HepG2 (cell line): ENCODE measurements around the gene DPP6. TPM values are rescaled to one million over a fixed set of nuclear protein-coding genes. Genes with fewer than 3 reads are reported as not detected.
A peak's percentile ranks its signal among the peaks of the same experiment; 100 is the strongest.

Experiments used
- CHD2 ChIP-seq: IDR thresholded peaks from 2 replicates; pipeline ENCODE4 v1.6.1; 2011; ENCODE audit warnings: low read depth, low read length, improper control_type of control experiment
- E2F5 ChIP-seq: sonication (generic); formaldehyde crosslinking; conservative IDR thresholded peaks from 2 replicates; pipeline ENCODE4 v1.4.0; 2020; ENCODE audit warnings: missing genetic modification reagents
- EED ChIP-seq: sonication (generic); formaldehyde crosslinking; IDR thresholded peaks from 2 replicates; pipeline ENCODE4 v1.5.0; 2020; ENCODE audit warnings: mild to moderate bottlenecking, missing genetic modification reagents
- EZH2 ChIP-seq: conservative IDR thresholded peaks from 2 replicates; pipeline ENCODE4 v1.6.1; 2012; ENCODE audit warnings: mild to moderate bottlenecking, low read depth, low read length, moderate library complexity
- FOXO4 ChIP-seq: sonication (generic); formaldehyde crosslinking; conservative IDR thresholded peaks from 2 replicates; pipeline ENCODE4 v1.8.1; 2023; ENCODE audit warnings: missing genetic modification reagents
- HMGXB4 ChIP-seq, 2 experiments: sonication (generic) in 1 of 2; formaldehyde crosslinking in 1 of 2; IDR thresholded peaks; 2 replicates each; pipeline versions ENCODE4 v1.4.0 to v1.6.1; 2018 to 2020; ENCODE audit warnings: missing genetic modification reagents in 2 of 2, borderline replicate concordance in 1 of 2, low read depth in 1 of 2, mild to moderate bottlenecking in 1 of 2, missing biosample characterization in 1 of 2
- JUNB ChIP-seq: sonication (generic); formaldehyde crosslinking; IDR thresholded peaks from 2 replicates; pipeline ENCODE4 v1.8.0; 2022; ENCODE audit warnings: missing genetic modification reagents, mild to moderate bottlenecking, borderline replicate concordance
- KLF12 ChIP-seq: sonication (generic); formaldehyde crosslinking; IDR thresholded peaks from 2 replicates; pipeline ENCODE4 v1.4.0; 2020; ENCODE audit warnings: missing genetic modification reagents, borderline replicate concordance
- MTERF4 ChIP-seq: sonication (generic); formaldehyde crosslinking; IDR thresholded peaks from 2 replicates; pipeline ENCODE4 v1.8.0; 2023; ENCODE audit warnings: mild to moderate bottlenecking, missing genetic modification reagents
- POGK ChIP-seq: sonication (generic); formaldehyde crosslinking; conservative IDR thresholded peaks from 2 replicates; pipeline ENCODE4 v1.8.0; 2022; ENCODE audit warnings: mild to moderate bottlenecking, moderate library complexity, missing genetic modification reagents
- SMAD1 ChIP-seq: sonication (generic); formaldehyde crosslinking; IDR thresholded peaks from 2 replicates; pipeline ENCODE4 v1.4.0; 2020; ENCODE audit warnings: missing genetic modification reagents, low read depth, mild to moderate bottlenecking, borderline replicate concordance
- SNRNP70 ChIP-seq: fragments of 200-400 bp; formaldehyde crosslinking; IDR thresholded peaks from 2 replicates; pipeline ENCODE4 v1.6.1; 2017; ENCODE audit warnings: mild to moderate bottlenecking, low read depth, low read length, moderate library complexity
- ZNF136 ChIP-seq: sonication (generic); formaldehyde crosslinking; IDR thresholded peaks from 2 replicates; pipeline ENCODE4 v1.8.1; 2022; ENCODE audit warnings: low read depth, mild to moderate bottlenecking, moderate library complexity, missing genetic modification reagents
- ZNF331 ChIP-seq: sonication (generic); formaldehyde crosslinking; IDR thresholded peaks from 2 replicates; pipeline ENCODE4 v1.4.0; 2020; ENCODE audit warnings: missing genetic modification reagents
- ZNF484 ChIP-seq: sonication (generic); formaldehyde crosslinking; IDR thresholded peaks from 2 replicates; pipeline ENCODE4 v1.5.1; 2020; ENCODE audit warnings: mild to moderate bottlenecking, low read depth, missing genetic modification reagents, borderline replicate concordance
- ZNF792 ChIP-seq: IDR thresholded peaks from 2 replicates; pipeline ENCODE4 v1.6.1; 2016
- ZNF841 ChIP-seq: sonication (generic); formaldehyde crosslinking; IDR thresholded peaks from 2 replicates; pipeline ENCODE4 v1.8.1; 2023; ENCODE audit warnings: missing genetic modification reagents, borderline replicate concordance
- ZSCAN20 ChIP-seq: sonication (generic); formaldehyde crosslinking; IDR thresholded peaks from 2 replicates; pipeline ENCODE4 v1.4.0; 2020; ENCODE audit warnings: missing genetic modification reagents, mild to moderate bottlenecking, borderline replicate concordance
- polyA plus RNA-seq, 8 experiments: library from polyadenylated mRNA; depleted of rRNA in 3 of 8; stranded (reverse) in 7 of 8; unstranded in 1 of 8; fragments of >200 nt; fragmentation: Illumina TruSeq in 4 of 8; extraction: Trizol in 4 of 8; gene quantifications; 2 replicates each; pipeline versions ENCODE4 v1.2.1 to v1.2.3, GENCODE V29; 2011 to 2016; ENCODE audit warnings: low read depth in 4 of 8, missing spikeins in 1 of 8, mixed read lengths in 1 of 8; ENCODE audit not compliant: insufficient read depth in 1 of 8
- total RNA-seq, 5 experiments: library from RNA; depleted of rRNA; stranded (reverse); fragments of >200 nt; fragmentation: Illumina TruSeq; extraction: Trizol; gene quantifications; 2 replicates each; pipeline ENCODE4 v1.2.3, GENCODE V29; 2016; ENCODE audit warnings: low read depth in 1 of 5
- TF ChIP-seq, protein P1 (sequence below), 2 experiments: fragments of 450-650 bp in 1 of 2; sonication (generic) in 1 of 2; formaldehyde crosslinking; IDR thresholded peaks; 2 replicates each; pipeline versions ENCODE4 v1.5.0 to v1.8.0; 2020 to 2022; ENCODE audit warnings: mild to moderate bottlenecking in 1 of 2, missing genetic modification reagents in 1 of 2
- TF ChIP-seq, protein P2 (sequence below): sonication (generic); formaldehyde crosslinking; IDR thresholded peaks from 2 replicates; pipeline ENCODE4 v1.4.0; 2020; ENCODE audit warnings: mild to moderate bottlenecking, missing genetic modification reagents

The DPP6 gene
- total and polyA plus RNA-seq, 2 of the 13 experiments (the other 11 are each of a cell fraction or from before 2014, with no cell fraction given) = not detected

- TF ChIP-seq, protein P1, sequence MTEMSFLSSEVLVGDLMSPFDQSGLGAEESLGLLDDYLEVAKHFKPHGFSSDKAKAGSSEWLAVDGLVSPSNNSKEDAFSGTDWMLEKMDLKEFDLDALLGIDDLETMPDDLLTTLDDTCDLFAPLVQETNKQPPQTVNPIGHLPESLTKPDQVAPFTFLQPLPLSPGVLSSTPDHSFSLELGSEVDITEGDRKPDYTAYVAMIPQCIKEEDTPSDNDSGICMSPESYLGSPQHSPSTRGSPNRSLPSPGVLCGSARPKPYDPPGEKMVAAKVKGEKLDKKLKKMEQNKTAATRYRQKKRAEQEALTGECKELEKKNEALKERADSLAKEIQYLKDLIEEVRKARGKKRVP (CRISPR knock-in tag; IDR thresholded peaks at IDR 0.05) = no peak
- TF ChIP-seq ZSCAN20 (CRISPR knock-in tag) (no peak; the same call in 1 of the 2 replicates), MTERF4 (CRISPR knock-in tag) (no peak), HMGXB4 (CRISPR knock-in tag; IDR thresholded peaks at IDR 0.05; ENCODE audit: borderline replicate concordance in 1 of 2, low read depth in 1 of 2) (peak; percentile 42 to 53; a peak in 1 of 4 replicates), ZNF792 (peak; percentile 69; the same call in 1 of the 2 replicates), ZNF331 (CRISPR knock-in tag) (peak; percentile 89), CHD2 (no peak), EED (CRISPR knock-in tag) (peak; percentile 67; the same call in 1 of the 2 replicates), ZNF136 (CRISPR knock-in tag) (no peak), EZH2 (no peak), SMAD1 (CRISPR knock-in tag) (no peak), ZNF841 (no peak), SNRNP70 (no peak), FOXO4 (CRISPR knock-in tag) (no peak), ZNF484 (no peak), E2F5 (no peak), POGK (peak; percentile 80), JUNB (CRISPR knock-in tag) (no peak), KLF12 (CRISPR knock-in tag) (peak; percentile 58; the same call in 1 of the 2 replicates)
- TF ChIP-seq, protein P2, sequence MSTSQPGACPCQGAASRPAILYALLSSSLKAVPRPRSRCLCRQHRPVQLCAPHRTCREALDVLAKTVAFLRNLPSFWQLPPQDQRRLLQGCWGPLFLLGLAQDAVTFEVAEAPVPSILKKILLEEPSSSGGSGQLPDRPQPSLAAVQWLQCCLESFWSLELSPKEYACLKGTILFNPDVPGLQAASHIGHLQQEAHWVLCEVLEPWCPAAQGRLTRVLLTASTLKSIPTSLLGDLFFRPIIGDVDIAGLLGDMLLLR (CRISPR knock-in tag) = peak; percentile 82; the same call in 1 of the 2 replicates
Measured at GRCh38 chr7:154913638-154914307, 861.6 kb downstream of the DPP6 start (continued).
